CD4-positive, alpha-beta T cell treated with Interleukin-2 at 100 ng/mL for 4 hours (primary cell): ENCODE data around the gene GALNT10.

Experiments
- DNase-seq: peaks from one replicate; pipeline ENCODE4 v3.0.0-alpha.2; 2020; ENCODE audit warnings: low spot score

The GALNT10 gene

DNA sequence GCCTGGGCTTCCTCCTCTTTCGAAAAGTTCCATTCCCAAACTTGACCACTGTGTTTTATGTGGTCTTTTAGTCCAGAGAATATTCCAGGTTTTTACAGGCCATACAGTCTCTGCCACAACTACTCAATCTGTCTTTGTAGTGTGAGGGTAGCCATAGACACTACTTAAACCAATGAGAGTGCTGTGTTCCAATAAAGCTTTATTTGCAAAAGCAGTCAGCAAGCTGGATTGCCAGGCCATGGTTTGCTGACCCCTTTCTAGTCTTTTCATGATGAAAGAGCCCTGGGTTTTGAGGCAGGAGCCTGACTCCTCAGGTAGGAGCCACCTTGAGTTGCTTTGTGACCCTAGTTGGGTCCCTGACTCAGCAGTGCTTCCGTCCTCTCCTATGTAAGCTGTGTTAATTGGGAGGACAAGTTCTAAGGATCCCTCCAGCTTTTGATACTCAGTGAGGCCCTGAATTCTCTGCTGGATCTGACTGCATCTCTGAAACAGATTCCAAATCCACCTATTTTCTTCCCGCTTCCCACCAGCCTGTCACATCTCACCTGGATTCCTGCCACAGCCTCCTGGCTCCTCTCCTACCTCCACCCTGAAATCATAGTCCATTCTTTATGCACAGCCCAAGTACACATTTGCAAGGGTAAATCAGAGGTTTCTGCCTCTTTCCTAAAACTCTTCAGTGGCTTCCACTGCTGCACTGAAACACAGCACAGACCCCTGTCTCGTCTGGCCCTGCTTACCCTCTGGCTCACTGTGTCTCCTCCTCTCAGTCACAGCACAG is 13.5 kb downstream of the GALNT10 start:
- no peak for DNase-seq

DNA sequence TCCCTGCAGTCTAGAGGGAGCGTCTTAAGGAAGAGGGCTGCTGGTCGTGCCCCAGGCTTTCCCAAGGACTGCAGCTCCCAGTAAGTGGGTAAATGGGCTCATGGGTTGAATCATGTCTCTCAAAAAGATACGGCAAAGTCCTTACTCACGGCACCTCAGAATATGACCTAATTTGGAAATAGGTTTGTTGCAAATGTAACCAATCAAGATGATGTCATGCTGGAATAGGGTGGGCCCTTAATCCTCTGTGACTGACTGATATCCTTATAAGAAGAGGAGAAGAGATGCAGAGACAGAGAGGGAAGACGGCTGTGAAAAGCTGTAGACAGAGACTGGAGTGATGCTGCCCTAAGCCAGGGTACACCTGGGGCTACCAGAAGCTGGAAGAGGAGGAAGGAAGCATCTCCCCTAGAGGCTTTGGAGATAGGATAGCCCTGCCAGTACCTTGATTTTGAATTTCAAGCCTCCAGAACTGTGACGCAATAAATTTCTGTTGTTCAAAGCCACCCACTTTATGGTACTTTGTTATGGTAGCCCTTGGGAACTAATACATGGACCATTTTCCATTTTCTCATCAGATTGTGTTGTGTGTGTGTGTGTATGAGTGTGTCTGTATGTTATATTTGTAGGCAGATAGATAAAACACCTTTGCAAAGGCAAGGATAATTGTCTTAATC is 15.0 kb downstream of the GALNT10 start:
- no peak for DNase-seq

DNA sequence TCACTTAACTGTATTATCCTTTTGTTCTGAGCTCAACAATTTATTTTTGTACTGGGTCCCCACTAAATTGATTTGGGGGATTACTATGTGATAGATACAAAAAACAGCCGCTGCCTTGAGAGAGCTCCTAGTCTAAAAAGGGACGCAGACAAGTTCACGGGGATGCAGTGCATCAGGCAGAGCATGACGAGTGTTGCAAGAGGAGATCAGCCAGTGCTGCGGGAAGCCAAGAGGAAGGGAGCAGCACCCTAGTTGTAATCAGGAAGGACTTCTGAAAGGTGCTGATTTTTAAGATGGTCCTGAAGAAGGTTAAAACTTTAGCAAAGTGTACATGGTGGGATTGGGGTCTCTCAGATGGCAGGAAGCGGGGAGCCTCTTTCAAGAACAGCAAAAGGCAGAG is 15.8 kb downstream of the GALNT10 start:
- DNase-seq: no peak

DNA sequence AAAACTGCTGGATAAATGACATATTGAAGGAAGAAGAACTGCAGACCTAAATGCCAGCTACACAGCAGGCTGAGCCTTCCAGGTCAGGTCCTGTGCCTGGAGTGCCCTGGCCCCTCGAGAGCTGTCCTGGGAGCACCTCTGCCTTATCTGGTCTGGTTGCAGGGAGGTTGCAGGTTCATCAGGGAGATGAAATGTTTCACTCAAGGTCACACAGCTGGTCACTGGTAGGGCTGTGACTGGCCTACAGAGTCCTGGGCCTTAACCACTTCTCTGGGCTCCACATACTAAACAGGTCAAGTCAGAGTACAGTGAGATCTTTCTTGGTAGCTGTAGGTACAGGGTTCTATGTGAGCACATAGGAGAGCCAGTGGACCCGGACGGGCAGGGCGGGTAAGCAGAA is 16.7 kb downstream of the GALNT10 start:
- DNase-seq: no peak

DNA sequence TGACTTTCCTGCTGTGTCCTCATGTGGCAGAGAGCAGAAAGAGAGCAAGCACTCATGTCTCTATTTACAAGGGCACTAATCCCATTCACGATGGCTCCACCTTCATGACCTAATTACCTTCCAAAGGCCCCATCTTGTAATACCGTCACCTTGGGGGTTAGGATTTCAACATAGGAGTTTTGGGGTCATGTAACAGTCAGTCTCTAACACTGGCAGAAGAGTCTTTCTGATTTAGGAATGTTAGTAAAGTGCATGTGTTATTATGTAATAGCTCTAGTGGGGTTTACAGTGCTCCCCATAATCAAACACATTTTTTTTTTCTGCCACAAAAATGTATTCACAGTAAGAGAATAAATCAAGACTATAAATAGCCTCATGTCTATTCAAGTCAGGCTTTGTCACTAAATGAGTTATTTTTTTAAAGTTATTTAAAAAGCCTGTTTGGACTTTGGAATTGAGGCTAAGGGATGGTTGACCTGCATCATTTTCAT is 19.1 kb downstream of the GALNT10 start:
- DNase-seq: no peak

DNA sequence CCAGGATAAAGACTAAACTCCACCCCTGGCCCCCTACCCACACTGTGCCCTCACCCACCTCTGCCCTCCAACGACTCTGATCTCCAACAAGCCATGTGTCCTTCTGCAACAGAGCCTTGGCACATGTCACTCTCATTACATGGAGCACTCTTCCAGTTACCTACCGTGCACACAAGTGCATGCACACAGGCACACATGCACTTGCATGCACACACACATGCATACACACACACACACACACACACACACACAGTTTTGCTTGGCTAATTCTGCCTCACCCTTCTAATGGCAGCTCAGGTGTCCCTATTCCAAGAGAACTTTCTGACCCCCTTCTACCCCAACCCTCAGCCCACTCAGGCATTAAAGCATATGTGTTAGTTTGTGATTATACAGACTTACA is 19.6 kb downstream of the GALNT10 start:
- DNase-seq: no peak

DNA sequence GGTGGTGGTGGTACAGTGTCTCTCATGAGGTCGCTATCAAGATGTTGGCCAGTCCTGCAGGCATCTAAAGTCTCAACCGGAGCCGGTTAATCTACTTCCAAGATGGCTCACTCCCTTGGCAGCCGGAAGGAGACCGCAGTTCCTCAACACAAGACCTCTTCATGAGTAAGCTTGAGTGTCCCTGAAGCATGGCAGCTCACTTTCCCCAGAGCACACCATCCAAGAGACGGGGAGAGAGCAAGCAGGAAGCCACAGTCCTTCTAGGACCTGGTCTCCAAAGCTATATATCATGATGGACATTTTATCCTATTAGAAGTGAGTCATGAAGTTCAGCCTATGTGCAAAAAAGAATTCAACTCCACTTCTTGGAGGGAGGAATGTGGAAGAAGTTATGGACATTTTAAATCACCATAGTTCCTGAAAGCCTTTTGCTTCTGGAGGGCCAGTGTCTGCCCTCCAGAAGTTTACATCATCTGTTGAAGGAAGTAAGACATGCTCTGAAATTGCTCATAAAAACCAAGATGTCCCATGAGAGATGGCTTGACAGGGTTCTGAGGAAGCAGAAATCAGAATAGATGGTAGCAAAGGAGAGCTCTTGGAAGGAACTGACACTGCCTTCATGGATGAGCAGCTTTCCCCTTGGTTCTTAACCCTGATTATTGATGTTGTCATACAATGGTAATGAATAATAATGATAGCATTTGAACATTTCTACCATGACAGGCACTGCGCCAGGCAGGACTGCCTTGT is 21.3 kb downstream of the GALNT10 start:
- DNase-seq: no peak

DNA sequence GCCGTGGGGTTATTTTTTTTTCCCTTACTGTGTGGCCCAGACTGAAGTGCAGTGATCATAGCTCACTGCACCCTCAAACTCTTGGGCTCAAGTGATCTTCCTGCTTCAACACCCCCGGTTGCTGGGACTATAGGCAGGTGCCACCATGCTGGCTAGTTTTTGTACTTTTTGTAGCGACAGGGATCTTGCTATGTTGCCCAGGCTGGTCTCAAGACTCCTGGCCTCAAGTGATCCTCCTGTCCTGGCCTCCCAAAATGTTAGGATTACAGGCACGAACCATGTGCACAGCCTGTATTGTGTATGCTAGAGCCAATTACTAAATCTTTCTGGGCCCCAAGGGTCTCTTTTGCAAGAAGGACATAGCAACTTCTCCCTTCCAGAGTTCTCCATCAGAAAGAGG is 23.1 kb downstream of the GALNT10 start:
- no peak for DNase-seq

DNA sequence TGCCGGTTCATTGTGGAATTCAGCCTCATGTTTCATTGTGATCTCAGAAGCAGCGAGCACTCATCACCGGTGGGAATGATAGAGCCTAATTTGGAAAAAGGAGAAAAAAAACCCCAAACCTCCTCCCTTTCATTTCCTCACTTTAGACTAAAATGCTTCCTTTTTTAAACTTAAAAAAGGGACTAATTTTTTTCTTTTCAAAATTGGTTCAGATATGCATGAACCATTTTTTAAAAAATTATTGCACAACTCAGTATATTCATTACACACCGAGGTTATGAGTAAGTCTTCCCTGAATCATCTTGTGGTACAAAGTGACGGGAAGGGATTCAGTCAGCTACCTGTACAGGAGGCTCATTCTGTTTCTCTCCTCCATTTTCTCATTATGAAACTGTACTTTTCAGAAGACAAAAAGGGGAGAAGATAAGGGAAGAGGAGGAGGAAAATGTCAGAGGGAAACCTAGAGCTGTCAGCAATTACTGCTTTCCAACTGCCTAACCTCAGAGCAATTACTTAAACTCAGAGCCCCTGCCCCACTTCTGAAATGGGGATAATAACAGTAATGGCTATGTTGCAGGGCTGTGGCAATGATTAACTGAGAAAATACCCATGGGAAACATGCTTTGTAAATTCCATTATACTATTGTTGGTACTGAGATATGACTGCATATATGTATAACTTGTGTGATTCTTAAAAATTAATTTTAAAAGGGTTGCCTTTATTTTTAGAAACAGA is 24.0 kb downstream of the GALNT10 start:
- DNase-seq: peak; percentile 33

DNA sequence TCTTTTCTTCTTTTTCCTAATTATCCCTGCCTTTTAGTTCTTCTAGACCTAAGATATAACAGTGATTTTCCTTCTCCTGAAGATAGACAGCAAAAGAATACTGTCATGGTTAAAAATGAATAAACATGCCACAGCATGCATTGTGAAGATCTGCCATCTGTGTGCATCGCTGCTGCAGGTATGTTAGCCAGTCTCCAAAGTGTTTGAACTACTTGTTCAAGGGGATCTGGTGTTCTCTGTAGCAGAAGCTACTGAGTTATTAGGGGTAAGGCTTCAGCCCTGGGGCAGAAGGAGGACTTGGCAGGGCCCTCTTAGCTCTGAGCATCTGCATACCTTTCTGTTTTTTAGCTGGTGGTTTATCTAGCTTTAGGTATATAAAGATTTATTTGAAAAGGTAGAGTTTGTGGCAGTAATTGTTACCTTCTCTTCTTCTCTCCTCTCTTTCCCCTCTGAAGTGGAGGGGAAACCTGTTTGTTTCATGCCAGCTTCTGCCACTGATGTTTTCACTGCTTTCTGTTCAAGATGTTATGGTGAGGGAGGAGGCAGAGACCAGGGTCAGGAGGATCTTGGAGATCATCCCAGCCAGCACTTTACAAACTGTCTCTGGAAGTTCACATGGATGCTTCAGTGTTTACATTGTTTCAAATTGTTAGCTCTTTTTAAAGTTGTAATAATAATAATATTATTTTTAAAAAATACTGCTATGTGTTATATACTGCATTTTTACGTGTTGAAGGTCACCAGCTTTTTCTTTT is 25.2 kb downstream of the GALNT10 start:
- DNase-seq: no peak

DNA sequence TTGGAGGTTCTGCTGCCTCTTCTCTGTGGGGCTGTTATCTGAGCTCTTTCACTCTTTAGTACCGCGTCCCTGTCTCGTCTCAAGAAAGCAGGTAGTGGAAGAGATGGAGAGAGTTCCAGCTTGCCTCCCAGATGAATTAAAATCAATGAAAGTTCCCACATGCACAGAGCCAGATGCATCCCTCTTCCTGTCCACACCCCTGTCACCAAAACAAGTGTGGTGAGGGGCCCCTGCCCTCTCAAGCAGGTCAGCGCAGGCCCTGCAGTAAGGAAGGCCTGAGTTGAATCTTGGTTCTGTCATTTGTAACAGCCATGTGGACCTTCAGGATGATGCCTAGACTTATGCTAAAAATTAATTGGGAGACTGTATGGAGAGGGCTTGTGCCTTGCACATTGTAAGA is 26.9 kb downstream of the GALNT10 start:
- DNase-seq: no peak

DNA sequence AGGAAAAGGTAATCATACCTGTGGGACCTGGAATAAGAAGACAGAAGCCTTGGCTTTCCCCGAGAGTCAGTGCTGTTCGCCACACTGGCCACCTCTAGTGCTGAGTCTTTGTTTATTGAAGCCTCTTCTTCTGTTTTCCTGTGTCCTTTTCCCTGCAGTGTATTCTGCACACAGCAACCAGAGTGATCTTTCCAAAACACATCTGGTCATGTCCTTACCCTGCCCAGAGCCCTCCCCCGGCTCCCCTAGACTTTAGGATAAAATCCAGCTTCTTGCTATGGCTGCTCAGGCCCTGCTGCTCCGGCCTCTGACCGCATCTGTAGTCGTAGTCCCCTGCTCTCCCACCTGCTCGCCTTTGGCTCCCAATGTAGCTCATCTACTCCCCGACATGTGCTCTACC is 28.3 kb downstream of the GALNT10 start:
- no peak for DNase-seq

DNA sequence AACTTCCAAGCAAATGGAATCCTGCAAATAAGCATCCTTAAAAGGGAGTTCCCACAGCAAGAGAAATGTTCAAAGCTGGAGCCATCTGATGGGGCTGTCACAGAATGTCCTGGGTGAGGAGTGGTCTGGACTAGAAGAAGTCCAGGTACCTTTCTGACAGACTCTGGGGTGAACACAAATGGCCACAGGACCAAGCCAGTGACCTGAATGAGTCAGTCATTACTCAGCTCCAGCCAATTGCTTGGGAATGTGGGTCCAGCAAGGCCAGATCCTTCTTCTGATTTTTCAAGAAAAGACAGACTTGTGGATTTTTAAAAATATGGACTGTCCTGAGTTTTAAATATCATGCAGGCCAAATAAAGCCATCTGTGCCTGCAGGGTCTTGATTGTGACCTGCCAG is 30.1 kb downstream of the GALNT10 start:
- DNase-seq: no peak

DNA sequence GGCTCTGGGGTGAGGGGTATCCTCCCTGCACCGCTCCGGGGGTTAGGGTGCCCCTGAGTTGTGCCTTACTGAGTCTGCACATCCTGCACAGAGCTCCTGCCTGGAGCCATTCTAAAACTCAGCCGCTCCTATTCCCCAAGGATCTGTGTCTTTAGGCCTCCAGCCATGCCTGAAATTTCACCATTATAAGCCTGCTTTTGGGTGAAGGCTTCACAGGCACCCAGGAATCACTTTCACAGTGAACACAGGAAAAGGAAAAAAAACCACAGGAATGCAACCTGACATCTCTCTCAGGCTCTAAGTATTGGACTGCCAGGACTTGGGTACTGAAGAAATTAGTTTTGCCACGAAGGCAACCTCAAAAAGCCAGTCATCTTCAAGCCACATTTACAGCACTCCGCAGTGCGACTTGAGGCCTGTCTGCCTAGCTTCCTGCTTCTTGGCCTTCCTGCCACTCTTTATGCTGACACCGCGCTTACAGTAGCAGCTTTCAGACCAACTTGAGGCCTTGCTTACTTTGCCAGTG is 30.9 kb downstream of the GALNT10 start:
- peak; percentile 74 for DNase-seq

DNA sequence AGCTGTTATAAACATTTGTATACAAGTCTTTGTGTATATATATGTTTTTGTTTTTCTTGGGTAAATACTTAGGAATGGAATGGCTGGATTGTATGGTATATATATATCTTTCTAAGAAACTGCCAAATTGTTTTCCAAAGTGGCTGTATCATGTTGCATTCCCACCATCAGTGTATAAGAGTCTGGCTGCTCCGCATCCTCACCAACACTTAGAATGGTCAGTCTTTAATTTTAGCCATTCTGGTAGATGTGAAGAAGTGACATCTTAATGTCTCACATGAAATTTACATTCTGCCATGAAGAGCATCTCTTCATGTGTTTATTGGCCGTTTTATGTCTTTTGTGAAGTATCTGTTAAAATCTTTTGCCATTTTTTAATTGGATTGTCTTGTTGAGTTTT is 31.9 kb downstream of the GALNT10 start:
- no peak for DNase-seq

DNA sequence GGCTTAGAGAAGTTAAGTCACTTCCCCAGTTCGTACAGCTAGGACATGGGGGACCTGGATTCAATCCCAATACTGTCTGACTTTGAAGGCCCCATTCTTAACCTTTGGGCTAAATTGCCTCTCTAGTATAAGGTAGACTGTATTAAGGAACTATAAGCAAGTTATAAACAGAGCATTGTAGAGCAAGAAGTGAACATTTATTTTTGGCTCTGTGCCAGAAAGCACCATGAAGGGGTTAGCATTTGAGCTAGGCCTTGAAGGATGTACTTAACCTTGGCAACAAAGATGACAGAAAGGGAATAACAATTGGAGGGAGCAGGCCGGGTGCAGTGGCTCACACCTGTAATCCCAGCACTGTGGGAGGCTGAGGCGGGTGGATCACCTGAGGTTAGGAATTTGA is 32.8 kb downstream of the GALNT10 start:
- DNase-seq: no peak

DNA sequence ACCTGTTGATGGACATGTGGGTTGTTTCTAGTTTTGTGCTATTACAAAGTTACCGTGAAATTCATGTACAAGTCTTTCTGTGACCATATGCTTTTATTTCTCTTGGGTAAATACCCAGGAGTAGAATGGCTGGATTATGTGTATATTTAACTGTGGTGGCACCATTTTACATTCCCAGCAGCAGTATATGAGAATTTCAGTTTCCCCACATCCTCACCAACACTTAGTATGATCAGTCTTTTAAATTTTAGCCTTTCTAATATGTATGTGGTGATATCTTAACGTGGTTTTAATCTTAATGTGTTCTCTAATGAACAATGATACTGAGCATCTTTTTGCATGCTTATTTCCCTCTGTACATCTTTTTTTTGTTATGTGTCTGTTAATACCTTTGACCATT is 36.6 kb downstream of the GALNT10 start:
- no peak for DNase-seq

DNA sequence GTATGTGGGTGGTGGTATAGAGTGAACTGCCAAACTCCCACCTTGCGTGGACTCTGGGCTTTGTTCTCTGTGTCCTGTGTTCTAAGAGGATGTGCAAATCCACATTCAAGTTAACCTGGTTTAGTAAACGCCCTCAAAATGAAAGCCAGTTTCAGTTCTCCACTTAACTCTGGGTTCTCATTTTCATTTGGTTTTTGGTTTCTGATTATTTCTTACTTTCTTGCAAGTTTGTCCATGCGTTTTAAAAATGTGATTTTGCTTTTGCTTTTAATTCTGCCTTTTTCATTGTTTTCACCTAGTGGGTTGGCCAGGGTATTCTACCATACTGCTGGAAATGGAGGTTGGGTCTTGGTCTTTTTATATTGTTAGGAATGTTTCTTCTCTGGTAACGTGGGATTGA is 38.2 kb downstream of the GALNT10 start:
- DNase-seq: no peak

DNA sequence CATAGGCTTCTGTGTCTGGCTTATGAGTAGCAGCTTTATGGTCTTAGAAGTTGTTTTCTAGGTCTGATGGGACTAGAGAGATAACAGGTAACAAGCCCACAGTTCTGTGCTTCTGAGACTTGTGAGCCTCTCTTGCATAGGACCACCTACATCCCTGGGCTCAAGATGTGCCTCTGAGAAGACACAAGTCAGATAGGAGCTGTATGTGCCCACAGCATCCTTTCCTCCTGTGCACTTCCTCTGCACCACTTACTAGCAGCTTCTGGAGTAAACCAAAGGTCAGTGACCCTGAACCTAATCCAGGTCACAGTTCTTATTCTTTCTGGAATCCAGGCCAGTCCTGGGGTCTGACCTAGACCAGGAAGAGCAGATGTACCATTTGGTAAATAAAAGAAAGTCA is 40.0 kb downstream of the GALNT10 start:
- no peak for DNase-seq

DNA sequence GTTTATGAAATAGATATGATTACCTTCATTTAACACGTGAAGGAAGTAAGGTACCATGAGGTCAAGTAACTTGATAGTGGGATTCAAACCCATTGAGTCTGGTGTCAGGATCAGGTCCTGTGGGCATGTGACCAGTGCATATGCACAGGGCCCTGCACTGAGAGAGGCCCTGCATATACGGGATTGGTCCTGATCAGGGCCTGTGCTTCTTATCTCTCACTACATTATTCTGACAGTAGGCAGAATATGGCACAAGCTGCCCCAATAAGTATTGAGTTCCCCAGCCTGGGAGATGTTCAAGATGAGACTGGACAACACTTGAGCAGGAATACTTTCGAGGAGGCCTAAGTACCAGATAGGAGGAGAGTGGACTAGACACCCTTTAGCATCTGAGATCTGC is 44.0 kb downstream of the GALNT10 start:
- no peak for DNase-seq

DNA sequence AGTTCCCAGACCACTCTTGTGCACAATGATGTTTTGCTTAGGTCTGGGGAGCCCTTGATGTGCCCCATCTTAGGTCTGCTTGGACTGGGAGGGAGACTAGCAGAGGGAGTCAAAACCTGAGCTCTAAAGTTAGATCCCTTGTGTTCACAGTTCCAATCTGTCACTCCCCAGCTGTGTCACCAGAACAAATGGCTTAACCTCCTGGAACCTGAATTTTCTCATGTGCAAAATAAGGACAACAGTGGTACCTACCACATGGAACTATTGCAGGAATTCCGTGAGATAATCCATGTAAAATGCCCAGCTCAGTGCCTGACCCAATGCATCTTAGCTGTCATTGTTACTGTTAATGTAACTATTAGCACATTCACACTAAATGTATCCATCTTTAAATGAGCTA is 45.5 kb downstream of the GALNT10 start:
- DNase-seq: no peak
